Stimulated activated memory B cell treated with anti-CD40 and anti-IgM and Interleukin-4, amounts not matched to agents 10 μg/mL and 1 μg/mL and 100 μg/mL, for 72 hours (primary cell): ENCODE measurements around the gene PGP.

ENCODE experiments used
- ATAC-seq: fragments of 150-1000 bp; cut with Tn5 transposase; 2 replicates; pipeline ENCODE4 v1.10.0; 2021
- H3K27ac Mint-ChIP-seq: one replicate; pipeline ENCODE4 v1.8.0; 2022; ENCODE audit warnings: mild to moderate bottlenecking, mixed read lengths
- H3K27me3 Mint-ChIP-seq: one replicate; pipeline ENCODE4 v1.8.0; 2022; ENCODE audit warnings: mixed read lengths
- H3K36me3 Mint-ChIP-seq: one replicate; pipeline ENCODE4 v1.8.0; 2022; ENCODE audit warnings: mixed read lengths
- H3K4me1 Mint-ChIP-seq: one replicate; pipeline ENCODE4 v1.8.0; 2022; ENCODE audit warnings: mixed read lengths
- H3K4me3 Mint-ChIP-seq: one replicate; pipeline ENCODE4 v1.8.0; 2022; ENCODE audit warnings: mild to moderate bottlenecking, moderate library complexity, mixed read lengths
- H3K9me3 Mint-ChIP-seq: one replicate; pipeline ENCODE4 v1.8.0; 2022; ENCODE audit warnings: mixed read lengths

The PGP gene

GRCh38 chr16:2232094-2232990, 17.7 kb upstream of the PGP start:
- no peak for ATAC-seq
- no peaks in the 10 kb centered on the region for H3K4me1 Mint-ChIP-seq
- H3K9me3 Mint-ChIP-seq, result no peaks in the 10 kb centered on the region
- H3K27ac Mint-ChIP-seq, result no peak overlapping the region
- no peaks in the 10 kb centered on the region for H3K27me3 Mint-ChIP-seq
- H3K36me3 Mint-ChIP-seq, result peaks cover 49% of the 10 kb centered on the region
- H3K4me3 Mint-ChIP-seq, result no peak overlapping the region

GRCh38 chr16:2231016-2231931, 16.6 kb upstream of the PGP start:
- Mint-ChIP-seq H3K9me3 (no peaks in the 10 kb centered on the region), H3K36me3 (peaks cover 49% of the 10 kb centered on the region), H3K4me3 (no peak overlapping the region), H3K4me1 (no peaks in the 10 kb centered on the region), H3K27me3 (no peaks in the 10 kb centered on the region), H3K27ac (no peak overlapping the region)
- ATAC-seq, result no peak

- ATAC-seq, result no peak
- Mint-ChIP-seq H3K27me3 (no peaks in the 10 kb centered on the region), H3K9me3 (no peaks in the 10 kb centered on the region), H3K4me1 (no peaks in the 10 kb centered on the region), H3K27ac (no peak overlapping the region), H3K36me3 (peaks cover 43% of the 10 kb centered on the region), H3K4me3 (no peak overlapping the region)
Observed at GRCh38 chr16:2230376-2230775, 15.7 kb upstream of the PGP start.

GRCh38 chr16:2229632-2230250, 15.1 kb upstream of the PGP start:
- H3K36me3 Mint-ChIP-seq, result peaks cover 36% of the 10 kb centered on the region
- no peak for ATAC-seq
- H3K4me3 Mint-ChIP-seq, result no peak overlapping the region
- no peaks in the 10 kb centered on the region for H3K9me3 Mint-ChIP-seq
- no peaks in the 10 kb centered on the region for H3K27me3 Mint-ChIP-seq
- peaks cover 3% of the 10 kb centered on the region for H3K4me1 Mint-ChIP-seq
- no peak overlapping the region for H3K27ac Mint-ChIP-seq

GRCh38 chr16:2229091-2229490, 14.5 kb upstream of the PGP start:
- H3K27ac Mint-ChIP-seq, result no peak overlapping the region
- H3K27me3 Mint-ChIP-seq, result no peaks in the 10 kb centered on the region
- no peak overlapping the region for H3K4me3 Mint-ChIP-seq
- no peaks in the 10 kb centered on the region for H3K9me3 Mint-ChIP-seq
- H3K36me3 Mint-ChIP-seq, result peaks cover 31% of the 10 kb centered on the region
- H3K4me1 Mint-ChIP-seq, result peaks cover 10% of the 10 kb centered on the region
- ATAC-seq, result no peak

- H3K4me1 Mint-ChIP-seq, result peaks cover 12% of the 10 kb centered on the region
- no peak for ATAC-seq
- no peaks in the 10 kb centered on the region for H3K27me3 Mint-ChIP-seq
- H3K36me3 Mint-ChIP-seq, result peaks cover 24% of the 10 kb centered on the region
- H3K9me3 Mint-ChIP-seq, result no peaks in the 10 kb centered on the region
- no peak overlapping the region for H3K27ac Mint-ChIP-seq
- no peak overlapping the region for H3K4me3 Mint-ChIP-seq
Observed at GRCh38 chr16:2228161-2228824, 13.7 kb upstream of the PGP start.

- Mint-ChIP-seq H3K27me3 (no peaks in the 10 kb centered on the region), H3K4me3 (no peak overlapping the region), H3K36me3 (peaks cover 22% of the 10 kb centered on the region), H3K9me3 (no peaks in the 10 kb centered on the region), H3K4me1 (peaks cover 12% of the 10 kb centered on the region), H3K27ac (no peak overlapping the region)
- ATAC-seq, result no peak
Observed at GRCh38 chr16:2226918-2227317, 12.3 kb upstream of the PGP start.

GRCh38 chr16:2226245-2226793, 11.7 kb upstream of the PGP start:
- Mint-ChIP-seq H3K36me3 (peaks cover 16% of the 10 kb centered on the region), H3K27ac (no peak overlapping the region), H3K9me3 (no peaks in the 10 kb centered on the region), H3K4me3 (no peak overlapping the region), H3K4me1 (peaks cover 12% of the 10 kb centered on the region), H3K27me3 (no peaks in the 10 kb centered on the region)
- ATAC-seq, result no peak

- Mint-ChIP-seq H3K4me1 (peaks cover 12% of the 10 kb centered on the region), H3K27ac (peak overlapping the region; percentile 75), H3K4me3 (peak overlapping the region; percentile 82), H3K36me3 (peaks cover 2% of the 10 kb centered on the region), H3K9me3 (no peaks in the 10 kb centered on the region), H3K27me3 (no peaks in the 10 kb centered on the region)
- peak; percentile 25 for ATAC-seq
Observed at GRCh38 chr16:2223942-2224486, 9.4 kb upstream of the PGP start.

GRCh38 chr16:2223221-2223941, 8.7 kb upstream of the PGP start, which contains the start of gene E4F1:
E4F1 (plus strand) TSS chr16:2223591; CDS start chr16:2223614, 23 bp downstream.
- ATAC-seq, result peak; percentile 100
- Mint-ChIP-seq H3K9me3 (no peaks in the 10 kb centered on the region), H3K27ac (peak within 1 kb of the TSS; percentile 75), H3K36me3 (no peaks in the 10 kb centered on the region), H3K27me3 (no peaks in the 10 kb centered on the region), H3K4me1 (peaks cover 12% of the 10 kb centered on the region), H3K4me3 (peak within 1 kb of the TSS; percentile 82)

GRCh38 chr16:2216330-2216729, 1.7 kb upstream of the PGP start:
- Mint-ChIP-seq H3K9me3 (no peaks in the 10 kb centered on the region), H3K36me3 (peaks cover 18% of the 10 kb centered on the region), H3K27ac (peak overlapping the region; percentile 83), H3K4me3 (peak overlapping the region; percentile 79), H3K27me3 (no peaks in the 10 kb centered on the region), H3K4me1 (peaks cover 22% of the 10 kb centered on the region)
- no peak for ATAC-seq

- Mint-ChIP-seq H3K27me3 (no peaks in the 10 kb centered on the region), H3K4me3 (peak overlapping the region; percentile 70), H3K9me3 (no peaks in the 10 kb centered on the region), H3K36me3 (peaks cover 24% of the 10 kb centered on the region), H3K27ac (peak overlapping the region; percentile 83), H3K4me1 (peaks cover 27% of the 10 kb centered on the region)
- no peak for ATAC-seq
Observed at GRCh38 chr16:2213817-2214718, 572 bp downstream of the PGP start.
